Ishikawa (cell line): ENCODE results near the gene RPS6KA2.

Experiments used
- CEBPB ChIP-seq: IDR thresholded peaks from 2 replicates; pipeline ENCODE4 v1.6.1; 2012
- CREB1 ChIP-seq: IDR thresholded peaks from 2 replicates; pipeline ENCODE4 v1.6.1; 2012; ENCODE audit warnings: low read depth
- EGR1 ChIP-seq: IDR thresholded peaks from 2 replicates; pipeline ENCODE4 v1.6.1; 2012
- FOXM1 ChIP-seq: IDR thresholded peaks from 2 replicates; pipeline ENCODE4 v1.6.1; 2012; ENCODE audit warnings: low read depth, borderline replicate concordance
- NFIC ChIP-seq: IDR thresholded peaks from 2 replicates; pipeline ENCODE4 v1.6.1; 2012
- RAD21 ChIP-seq: IDR thresholded peaks from 2 replicates; pipeline ENCODE4 v1.6.1; 2012; ENCODE audit warnings: low read depth

DNA sequence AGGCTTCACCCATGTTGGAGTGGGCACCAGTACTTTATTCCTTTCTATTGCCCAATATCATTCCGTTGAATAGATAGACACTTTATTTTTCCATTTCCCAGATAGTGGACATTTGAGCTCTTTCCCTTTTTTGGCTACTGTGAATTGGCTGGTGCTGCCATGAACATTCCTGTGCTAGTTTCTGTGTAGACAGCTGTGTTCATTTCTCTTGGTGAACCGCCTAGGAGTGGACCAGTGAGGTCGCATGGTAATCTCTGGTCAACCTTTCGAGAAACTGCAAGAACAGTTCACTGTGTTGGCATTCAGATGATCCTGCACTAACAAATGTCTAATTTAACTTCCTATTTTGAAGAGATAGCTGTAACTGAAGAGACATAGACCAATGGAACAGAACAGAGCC is 99.2 kb downstream of the RPS6KA2 start:
- TF ChIP-seq RAD21, result no peak
- TF ChIP-seq NFIC, result no peak
- no peak for TF ChIP-seq EGR1
- no peak for TF ChIP-seq CREB1
- TF ChIP-seq FOXM1, result no peak
- no peak for TF ChIP-seq CEBPB
